GM12891 (cell line): ENCODE results near the gene MTARC1.

ENCODE experiments used
- POLR2A ChIP-seq: IDR thresholded peaks from 2 replicates; pipeline ENCODE4 v1.6.1; 2011; ENCODE audit warnings: low read depth, low read length, control low read depth
- POLR2AphosphoS5 ChIP-seq: IDR thresholded peaks from 2 replicates; pipeline ENCODE4 v1.6.1; 2011; ENCODE audit warnings: low read depth, low read length, control low read depth
- TAF1 ChIP-seq: IDR thresholded peaks from 2 replicates; pipeline ENCODE4 v1.6.1; 2011; ENCODE audit warnings: low read depth, low read length, control low read depth

DNA sequence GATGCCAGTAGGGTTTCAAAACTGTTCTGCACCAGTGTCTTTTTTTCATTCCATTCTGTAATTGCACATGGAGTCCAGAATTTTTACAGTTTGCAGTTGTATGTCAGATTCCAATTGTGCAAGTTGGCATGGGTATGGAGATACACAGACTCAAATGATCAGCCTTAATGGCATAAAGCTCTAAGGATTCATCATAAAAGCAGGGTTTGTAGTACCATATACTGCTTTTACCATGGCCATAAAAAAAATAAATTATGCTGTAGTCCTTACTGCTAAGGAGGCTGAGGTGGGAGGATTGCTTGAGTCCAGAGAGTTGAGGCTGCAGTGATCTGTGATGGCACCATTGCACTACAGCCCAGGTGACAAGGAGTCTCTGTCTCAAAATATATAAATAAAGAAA lies 10.3 kb downstream of the MTARC1 start:
- no peak for TF ChIP-seq POLR2AphosphoS5
- TF ChIP-seq POLR2A = no peak
- no peak for TF ChIP-seq TAF1
